Raji (cell line): ENCODE measurements around the gene SCP2.

Source experiments
- POLR2A ChIP-seq: IDR thresholded peaks from 2 replicates; pipeline ENCODE4 v1.6.1; 2011; ENCODE audit warnings: low read depth, low read length, control low read depth; ENCODE audit not compliant: insufficient read depth

Gene SCP2

DNA sequence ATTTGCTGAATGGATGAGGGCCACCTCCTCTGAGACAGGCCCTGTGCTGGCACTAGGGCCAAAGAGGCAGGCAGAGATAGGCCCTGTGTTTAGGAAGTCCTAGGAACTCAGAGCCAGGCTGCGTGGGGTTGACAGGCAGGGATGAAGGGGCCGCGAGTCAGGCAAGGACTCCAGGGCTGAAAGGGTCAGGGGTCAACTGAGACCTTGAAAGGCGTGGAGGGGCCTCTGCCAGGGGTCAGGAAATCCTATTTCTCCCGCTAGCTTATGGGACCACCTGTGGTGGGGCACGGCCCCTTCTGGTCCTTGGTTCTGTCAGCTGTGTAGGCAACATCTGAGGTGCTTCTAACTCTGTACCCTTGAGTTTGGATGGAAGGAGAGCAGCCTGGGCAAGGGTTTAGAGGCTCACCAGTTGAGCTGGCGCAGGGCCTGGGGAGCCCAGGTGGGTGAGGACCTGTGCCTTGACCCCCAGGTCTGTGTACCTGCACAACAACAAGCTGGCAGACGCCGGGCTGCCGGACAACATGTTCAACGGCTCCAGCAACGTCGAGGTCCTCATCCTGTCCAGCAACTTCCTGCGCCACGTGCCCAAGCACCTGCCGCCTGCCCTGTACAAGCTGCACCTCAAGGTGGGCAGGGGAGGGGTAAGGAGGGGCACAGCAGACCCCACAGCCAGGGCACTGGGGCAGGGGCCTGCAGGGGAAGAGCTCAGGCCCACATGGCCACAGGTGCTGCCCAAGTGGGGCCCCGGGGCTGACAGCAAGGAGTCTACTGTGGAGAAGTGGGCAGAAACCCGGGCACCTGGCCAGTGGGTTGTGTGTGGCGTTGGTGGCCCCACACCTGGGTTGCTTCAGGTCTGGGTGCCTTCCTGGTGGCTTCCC, 149.9 kb downstream of the SCP2 start:
- TF ChIP-seq POLR2A = no peak

DNA sequence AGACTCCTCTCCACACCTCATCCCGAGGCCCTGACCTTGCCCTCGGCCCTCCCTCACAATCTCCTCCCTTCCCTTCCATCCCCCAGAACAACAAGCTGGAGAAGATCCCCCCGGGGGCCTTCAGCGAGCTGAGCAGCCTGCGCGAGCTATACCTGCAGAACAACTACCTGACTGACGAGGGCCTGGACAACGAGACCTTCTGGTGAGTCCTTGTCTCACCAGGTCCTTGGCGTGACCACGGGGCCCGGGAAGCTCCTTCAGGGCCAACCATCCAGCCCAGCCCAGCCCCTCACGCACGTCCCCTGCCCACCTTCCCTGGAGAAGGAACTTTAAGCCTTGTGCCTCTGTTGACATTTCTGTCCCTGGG, 150.5 kb downstream of the SCP2 start:
- TF ChIP-seq POLR2A = no peak

DNA sequence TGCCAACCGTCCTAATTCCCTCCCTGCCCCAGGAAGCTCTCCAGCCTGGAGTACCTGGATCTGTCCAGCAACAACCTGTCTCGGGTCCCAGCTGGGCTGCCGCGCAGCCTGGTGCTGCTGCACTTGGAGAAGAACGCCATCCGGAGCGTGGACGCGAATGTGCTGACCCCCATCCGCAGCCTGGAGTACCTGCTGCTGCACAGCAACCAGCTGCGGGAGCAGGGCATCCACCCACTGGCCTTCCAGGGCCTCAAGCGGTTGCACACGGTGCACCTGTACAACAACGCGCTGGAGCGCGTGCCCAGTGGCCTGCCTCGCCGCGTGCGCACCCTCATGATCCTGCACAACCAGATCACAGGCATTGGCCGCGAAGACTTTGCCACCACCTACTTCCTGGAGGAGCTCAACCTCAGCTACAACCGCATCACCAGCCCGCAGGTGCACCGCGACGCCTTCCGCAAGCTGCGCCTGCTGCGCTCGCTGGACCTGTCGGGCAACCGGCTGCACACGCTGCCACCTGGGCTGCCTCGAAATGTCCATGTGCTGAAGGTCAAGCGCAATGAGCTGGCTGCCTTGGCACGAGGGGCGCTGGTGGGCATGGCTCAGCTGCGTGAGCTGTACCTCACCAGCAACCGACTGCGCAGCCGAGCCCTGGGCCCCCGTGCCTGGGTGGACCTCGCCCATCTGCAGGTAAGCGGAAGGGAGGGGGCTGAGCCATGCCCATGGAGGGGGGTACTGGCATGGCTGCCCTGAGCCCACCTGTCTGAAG, 151.4 kb downstream of the SCP2 start:
- TF ChIP-seq POLR2A = no peak

DNA sequence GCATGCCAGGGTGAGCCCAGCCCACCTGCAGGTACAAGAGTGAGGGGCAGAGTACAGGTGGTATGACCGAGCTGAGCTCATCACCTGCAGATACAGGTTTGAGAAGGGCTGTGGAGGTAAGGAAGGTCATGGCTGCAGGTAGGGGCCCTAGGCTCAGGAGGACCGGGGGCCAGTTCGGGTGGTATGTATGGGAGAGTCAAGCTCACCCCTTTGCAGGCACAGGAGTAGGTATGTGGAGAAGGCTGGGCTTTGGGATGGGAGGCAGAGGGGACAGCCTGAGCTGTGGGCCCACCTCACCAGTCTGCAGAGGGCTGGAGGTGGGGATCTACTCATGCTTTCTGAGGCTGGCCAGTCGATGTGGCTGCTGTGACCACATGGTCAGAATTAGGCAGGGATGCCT, 152.2 kb downstream of the SCP2 start:
- TF ChIP-seq POLR2A = no peak

DNA sequence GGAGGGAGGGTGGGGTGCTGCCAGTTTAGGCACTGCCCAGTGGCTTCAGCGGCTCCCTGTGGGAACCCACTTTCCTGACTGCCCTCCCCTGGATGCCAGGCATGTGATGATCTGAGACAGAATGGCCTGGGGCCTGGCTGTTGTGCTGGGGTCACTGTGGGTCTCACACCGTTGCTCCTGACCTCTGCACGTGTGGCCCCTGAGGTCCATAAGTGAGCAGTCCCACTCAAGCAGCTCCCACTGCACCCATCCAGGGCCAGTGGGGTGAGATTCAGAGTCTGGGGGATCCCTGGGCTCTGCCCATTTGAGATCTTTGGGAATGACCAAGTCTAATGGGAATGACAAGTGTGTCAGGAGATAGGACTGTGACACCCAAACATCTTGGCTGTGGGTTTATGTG, 153.0 kb downstream of the SCP2 start:
- no peak for TF ChIP-seq POLR2A

DNA sequence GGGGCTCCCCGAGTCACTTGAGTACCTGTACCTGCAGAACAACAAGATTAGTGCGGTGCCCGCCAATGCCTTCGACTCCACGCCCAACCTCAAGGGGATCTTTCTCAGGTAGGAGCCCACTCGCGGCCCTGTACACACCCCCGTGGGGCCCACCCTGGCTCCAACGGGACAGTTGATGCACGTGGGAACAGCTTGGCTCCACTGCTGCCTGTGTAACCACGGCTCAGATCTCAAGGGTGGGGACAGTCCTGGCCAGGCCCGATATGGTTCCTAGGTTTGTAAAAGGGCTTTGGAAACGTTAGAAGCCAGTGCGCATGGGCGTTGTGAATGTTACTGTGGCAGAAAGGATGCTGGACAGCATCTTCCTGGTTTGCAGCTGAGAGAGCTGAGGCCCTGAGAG, 153.7 kb downstream of the SCP2 start:
- TF ChIP-seq POLR2A = no peak

DNA sequence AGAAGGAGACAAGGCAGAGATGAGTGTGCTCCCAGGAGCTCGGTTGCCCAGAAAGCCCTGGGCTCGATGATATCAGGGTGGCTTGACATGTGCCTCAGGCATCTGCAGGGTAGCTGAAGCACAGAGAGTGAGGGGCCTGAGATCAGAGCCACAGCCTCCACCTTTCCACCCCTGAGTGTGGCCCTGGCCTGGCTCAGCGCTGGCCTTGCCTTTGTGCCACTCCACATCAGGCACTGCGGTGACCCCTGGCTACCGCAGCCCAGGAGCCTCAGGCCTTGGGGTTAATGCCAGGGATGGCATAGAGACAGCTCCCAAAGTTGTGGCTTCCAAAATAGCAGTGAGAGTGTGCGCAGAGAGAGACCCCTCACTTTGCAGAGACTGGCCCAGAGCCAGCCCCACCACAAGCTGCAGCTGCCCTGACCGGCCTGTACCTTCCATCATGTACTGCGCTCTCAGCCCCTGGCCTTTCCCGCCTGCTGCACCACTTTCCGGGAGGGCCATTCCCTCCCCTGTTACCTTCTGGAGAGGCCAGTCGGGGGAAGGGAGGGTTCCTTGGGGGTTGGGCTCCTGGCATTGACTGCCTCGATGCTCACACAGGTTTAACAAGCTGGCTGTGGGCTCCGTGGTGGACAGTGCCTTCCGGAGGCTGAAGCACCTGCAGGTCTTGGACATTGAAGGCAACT, 154.4 kb downstream of the SCP2 start:
- no peak for TF ChIP-seq POLR2A

DNA sequence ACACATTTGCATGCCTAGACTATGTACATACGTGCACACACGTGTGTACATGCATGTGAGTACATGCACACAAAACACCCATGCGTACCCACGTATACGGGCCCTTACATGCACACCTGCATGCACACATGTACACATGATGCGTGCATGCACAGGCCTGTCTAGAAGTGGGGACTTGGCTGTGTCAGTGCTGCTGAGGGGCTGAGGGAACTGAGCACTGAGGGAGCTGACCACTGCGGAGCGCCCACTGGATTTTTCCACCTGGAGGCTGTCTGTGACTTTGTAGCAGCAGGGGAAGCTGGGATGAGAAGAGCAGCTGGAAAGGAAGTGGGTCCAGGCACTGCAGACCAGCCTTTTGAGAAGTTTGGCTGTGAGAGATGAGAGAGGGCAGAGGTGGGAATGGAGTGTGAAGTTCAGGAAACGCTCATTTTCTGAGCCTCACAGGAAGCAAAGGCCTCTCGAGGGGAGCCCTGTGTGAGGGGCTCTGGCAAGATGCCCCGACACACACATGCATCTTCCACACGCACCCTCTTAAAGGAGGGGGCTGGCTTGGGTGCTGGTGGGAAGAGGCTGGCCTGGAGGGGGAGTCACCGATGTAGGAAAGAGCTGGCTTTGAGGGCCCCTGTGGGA, 155.9 kb downstream of the SCP2 start:
- no peak for TF ChIP-seq POLR2A

DNA sequence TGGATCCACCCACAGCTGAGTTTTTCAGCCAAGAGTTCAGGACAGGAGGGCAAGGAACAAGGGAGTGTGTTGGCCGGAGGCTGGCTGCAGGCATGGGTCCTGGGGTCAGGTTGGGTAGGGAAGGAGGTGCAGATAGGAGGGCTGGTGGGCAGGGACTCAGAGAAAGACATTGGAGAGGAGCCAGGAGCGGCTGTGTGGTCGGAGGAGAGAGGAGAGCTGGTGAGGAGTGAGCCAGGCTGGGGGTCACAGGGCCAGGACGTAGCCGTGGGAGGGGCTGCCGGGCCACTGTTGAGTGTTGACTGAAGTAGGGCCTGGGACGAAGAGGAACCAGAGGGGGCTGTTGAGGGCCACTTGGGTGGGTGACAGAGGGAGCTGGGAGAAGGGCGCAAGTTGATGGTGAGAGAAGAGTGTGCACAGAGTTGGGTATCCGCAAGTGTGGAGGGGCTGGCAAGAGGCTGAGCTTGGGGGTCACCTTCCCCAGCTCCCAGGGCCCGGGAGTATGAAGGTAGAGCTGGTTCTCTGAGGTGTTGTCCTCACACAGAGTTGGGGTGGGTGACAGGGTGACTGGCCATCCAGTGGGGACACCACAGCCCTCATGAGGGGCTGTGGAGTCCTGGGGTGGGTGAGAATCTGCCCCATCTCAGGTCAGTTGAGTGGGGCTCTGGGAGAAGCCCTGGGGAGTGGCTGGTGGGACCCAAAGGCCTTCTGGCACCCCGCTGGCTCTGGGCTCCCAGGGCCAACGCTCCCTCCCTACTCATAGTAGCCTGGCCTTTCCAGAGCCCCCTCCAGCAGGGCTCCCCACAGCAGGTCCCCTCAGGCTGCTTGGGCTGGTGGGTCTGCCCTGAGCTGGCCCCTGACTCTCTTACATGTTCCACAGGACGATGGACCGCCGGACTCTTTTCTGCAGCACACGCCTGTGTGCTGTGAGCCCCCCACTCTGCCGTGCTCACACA, 156.8 kb downstream of the SCP2 start:
- TF ChIP-seq POLR2A = no peak

DNA sequence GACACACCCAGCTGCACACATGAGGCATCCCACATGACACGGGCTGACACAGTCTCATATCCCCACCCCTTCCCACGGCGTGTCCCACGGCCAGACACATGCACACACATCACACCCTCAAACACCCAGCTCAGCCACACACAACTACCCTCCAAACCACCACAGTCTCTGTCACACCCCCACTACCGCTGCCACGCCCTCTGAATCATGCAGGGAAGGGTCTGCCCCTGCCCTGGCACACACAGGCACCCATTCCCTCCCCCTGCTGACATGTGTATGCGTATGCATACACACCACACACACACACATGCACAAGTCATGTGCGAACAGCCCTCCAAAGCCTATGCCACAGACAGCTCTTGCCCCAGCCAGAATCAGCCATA, 157.5 kb downstream of the SCP2 start:
- TF ChIP-seq POLR2A = no peak

DNA sequence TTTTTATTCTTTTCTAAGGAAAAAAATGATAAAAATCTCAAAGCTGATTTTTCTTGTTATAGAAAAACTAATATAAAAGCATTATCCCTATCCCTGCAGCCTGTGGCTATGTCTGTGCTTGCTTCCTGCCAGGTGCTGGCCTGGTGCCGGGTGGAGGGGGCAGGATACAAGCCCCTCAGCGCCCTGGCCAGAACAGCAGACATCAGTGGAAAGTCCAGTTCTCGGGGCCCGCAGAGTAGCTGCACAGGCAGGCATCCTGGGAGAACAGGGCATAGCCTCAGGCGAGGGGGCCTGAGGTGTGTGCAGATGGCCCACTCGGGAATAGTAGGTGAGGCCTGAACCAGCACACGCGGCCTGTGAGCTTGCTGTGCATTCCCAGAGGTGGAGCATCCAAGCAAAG, 158.3 kb downstream of the SCP2 start:
- no peak for TF ChIP-seq POLR2A

DNA sequence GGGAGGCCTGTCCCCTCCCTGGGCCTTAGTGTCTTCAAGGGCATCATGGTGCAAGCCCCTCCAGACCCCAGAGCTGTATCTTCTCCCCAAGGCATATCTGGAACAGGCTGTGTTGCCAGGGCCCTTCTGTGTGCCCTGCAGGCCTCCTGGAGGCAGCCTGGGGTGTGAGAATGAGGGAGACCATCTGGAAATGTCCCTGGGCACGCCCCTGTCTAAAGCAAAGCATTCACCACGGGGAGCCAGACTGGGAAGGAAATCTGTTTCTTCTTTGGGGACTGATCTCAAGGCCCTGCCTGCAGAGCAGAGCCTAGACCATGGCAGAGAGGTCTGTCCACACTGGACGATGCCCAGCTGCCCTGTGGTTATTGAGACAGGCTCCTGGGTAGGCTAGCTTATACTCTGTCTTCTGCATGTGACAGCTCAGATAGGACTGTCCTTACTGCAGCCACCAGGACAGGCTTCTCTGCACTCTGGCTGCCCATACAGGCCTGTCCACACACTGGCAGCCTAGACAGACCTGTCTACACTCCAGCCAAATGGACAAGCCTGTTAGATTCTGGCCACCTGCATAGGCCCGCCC, 159.5 kb downstream of the SCP2 start:
- no peak for TF ChIP-seq POLR2A

DNA sequence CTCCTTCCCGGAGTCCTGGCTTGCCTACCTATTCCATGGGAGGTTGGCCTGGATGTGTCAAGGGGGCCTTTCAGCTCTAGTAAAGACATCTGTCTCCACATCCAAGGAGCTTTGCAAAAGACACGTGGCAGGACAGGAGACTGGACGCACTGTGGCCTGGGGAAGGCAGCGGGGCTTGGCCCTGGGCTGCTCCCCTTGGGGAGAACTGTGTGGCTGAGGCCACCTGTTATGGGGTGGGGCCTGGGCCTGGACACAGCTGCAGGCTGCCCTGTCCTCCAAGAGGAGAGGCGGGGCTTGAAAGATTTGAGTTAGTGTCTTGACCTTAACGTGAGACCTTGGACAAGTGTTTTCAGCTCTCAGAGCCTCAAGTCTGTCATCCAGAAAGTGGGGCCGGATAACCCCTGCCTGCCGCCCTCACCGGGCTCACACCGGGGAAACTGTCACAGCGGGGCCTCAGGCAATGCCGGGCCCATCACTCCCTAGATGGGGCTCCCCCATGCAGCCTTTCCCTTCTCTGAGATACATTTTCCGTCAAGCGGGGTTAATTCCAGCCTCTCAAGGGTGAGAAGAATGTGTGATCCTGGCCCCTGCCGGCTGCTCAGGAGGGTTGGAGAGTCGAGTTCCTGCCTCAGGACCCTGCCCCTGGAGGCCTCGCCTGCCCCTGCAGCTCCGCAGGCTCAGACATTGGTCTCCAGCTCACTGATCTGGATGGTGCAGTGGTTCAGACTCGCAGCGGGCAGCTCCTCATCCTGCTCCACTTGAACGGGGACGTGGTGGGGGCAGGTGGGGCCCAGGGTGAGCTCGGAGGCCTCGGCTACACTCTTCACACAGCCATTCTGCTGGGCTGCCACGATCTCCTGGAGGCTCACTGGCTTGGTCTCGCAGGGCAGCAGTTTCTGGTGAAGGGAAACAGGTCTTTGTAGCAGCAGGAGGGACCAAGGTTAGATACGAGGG, 160.5 kb downstream of the SCP2 start:
- TF ChIP-seq POLR2A = no peak
